HEK293 (cell line): Measurements from ENCODE around the gene GRIK4.

Experiments
- CTCF ChIA-PET: fragments of 350-600 bp; formaldehyde crosslinking; extraction: SDS; loops from one replicate; lab custom pipeline; 2021; ENCODE audit warnings: antibody characterized with exemption; lab: Yijun Ruan, JAX
- POLR2A ChIA-PET: fragments of 300-600 bp; formaldehyde crosslinking; extraction: SDS; loops from one replicate; lab custom pipeline; 2020; ENCODE audit warnings: antibody characterized with exemption, inconsistent platforms; lab: Yijun Ruan, JAX
- H3K27ac ChIP-seq: fragments of 200-500 bp; sonication (Bioruptor generic); 2 replicates; pipeline ENCODE4 v1.5.1; 2014; ENCODE audit warnings: low read depth, low read length, control low read depth, inconsistent platforms; ENCODE audit errors: extremely low read depth
- H3K36me3 ChIP-seq, 2 experiments: fragments of 200-500 bp in 1 of 2; sonication (Bioruptor generic) in 1 of 2; 1 replicate in 1 of 2; 2 replicates in 1 of 2; pipeline ENCODE4 v1.5.1; 2014 to 2017; ENCODE audit warnings: inconsistent platforms in 2 of 2, low read length in 2 of 2; ENCODE audit not compliant: control insufficient read depth in 2 of 2, insufficient read depth in 1 of 2
- H3K4me1 ChIP-seq: fragments of 200-500 bp; sonication (Bioruptor generic); 2 replicates; pipeline ENCODE4 v1.5.1; 2014; ENCODE audit warnings: mild to moderate bottlenecking, low read length, inconsistent platforms; ENCODE audit not compliant: control insufficient read depth, insufficient read depth
- H3K4me3 ChIP-seq: 2 replicates; pipeline ENCODE4 v1.5.1; 2011; ENCODE audit warnings: low read depth, mild to moderate bottlenecking, control low read depth, low read length, moderate library complexity
- H3K9me3 ChIP-seq: fragments of 200-500 bp; sonication (Bioruptor generic); 2 replicates; pipeline ENCODE4 v1.5.1; 2014; ENCODE audit warnings: low read depth, low read length, inconsistent platforms; ENCODE audit not compliant: control insufficient read depth, insufficient read depth
- BCL6B ChIP-seq: fragments of 450-650 bp; formaldehyde crosslinking; IDR thresholded peaks from 2 replicates; pipeline ENCODE4 v1.5.1; 2017; ENCODE audit warnings: missing biosample characterization, missing genetic modification characterization
- ELK4 ChIP-seq: IDR thresholded peaks from 2 replicates; pipeline ENCODE4 v1.6.1; 2011; ENCODE audit warnings: mild to moderate bottlenecking, low read depth, low read length, borderline replicate concordance
- MYNN ChIP-seq: fragments of 450-650 bp; formaldehyde crosslinking; IDR thresholded peaks from 2 replicates; pipeline ENCODE4 v1.5.1; 2016; ENCODE audit warnings: missing biosample characterization, missing genetic modification characterization, borderline replicate concordance
- ZBTB21 ChIP-seq: fragments of 450-650 bp; formaldehyde crosslinking; IDR thresholded peaks from 2 replicates; pipeline ENCODE4 v1.5.1; 2017; ENCODE audit warnings: missing biosample characterization, missing genetic modification characterization
- ZBTB26 ChIP-seq: fragments of 450-650 bp; formaldehyde crosslinking; optimal IDR thresholded peaks from 2 replicates; pipeline ENCODE3; 2016; ENCODE audit warnings: missing biosample characterization, mild to moderate bottlenecking, missing genetic modification characterization
- ZBTB7A ChIP-seq: fragments of 450-650 bp; formaldehyde crosslinking; IDR thresholded peaks from 2 replicates; pipeline ENCODE4 v1.5.1; 2016; ENCODE audit warnings: low read depth, missing biosample characterization, missing genetic modification characterization
- ZFP69B ChIP-seq: fragments of 450-650 bp; formaldehyde crosslinking; IDR thresholded peaks from 2 replicates; pipeline ENCODE4 v1.5.1; 2016; ENCODE audit warnings: missing biosample characterization, missing genetic modification characterization
- ZNF223 ChIP-seq: fragments of 450-650 bp; formaldehyde crosslinking; IDR thresholded peaks from 2 replicates; pipeline ENCODE4 v1.5.1; 2016; ENCODE audit warnings: missing biosample characterization, missing genetic modification characterization
- ZNF24 ChIP-seq: fragments of 450-650 bp; formaldehyde crosslinking; IDR thresholded peaks from 2 replicates; pipeline ENCODE4 v1.5.1; 2016; ENCODE audit warnings: missing biosample characterization, missing genetic modification characterization
- ZNF248 ChIP-seq: fragments of 450-650 bp; formaldehyde crosslinking; IDR thresholded peaks from 2 replicates; pipeline ENCODE4 v1.5.1; 2017; ENCODE audit warnings: missing biosample characterization, missing genetic modification characterization
- ZNF280D ChIP-seq: fragments of 450-650 bp; formaldehyde crosslinking; IDR thresholded peaks from 2 replicates; pipeline ENCODE4 v1.5.1; 2016; ENCODE audit warnings: missing biosample characterization, missing genetic modification characterization
- ZNF391 ChIP-seq: fragments of 450-650 bp; formaldehyde crosslinking; IDR thresholded peaks from 2 replicates; pipeline ENCODE4 v1.5.1; 2016; ENCODE audit warnings: low read depth, missing biosample characterization, missing genetic modification characterization, borderline replicate concordance
- ZNF513 ChIP-seq: fragments of 450-650 bp; IDR thresholded peaks from 2 replicates; pipeline ENCODE4 v1.5.1; 2018; ENCODE audit warnings: missing biosample characterization, missing genetic modification characterization
- ZNF580 ChIP-seq: fragments of 450-650 bp; formaldehyde crosslinking; IDR thresholded peaks from 2 replicates; pipeline ENCODE4 v1.5.1; 2016; ENCODE audit warnings: missing biosample characterization, missing genetic modification characterization
- ZNF670 ChIP-seq: fragments of 450-650 bp; formaldehyde crosslinking; IDR thresholded peaks from 2 replicates; pipeline ENCODE4 v1.5.1; 2016; ENCODE audit warnings: missing biosample characterization, missing genetic modification characterization, low read depth
- ZNF76 ChIP-seq: fragments of 450-650 bp; formaldehyde crosslinking; IDR thresholded peaks from 2 replicates; pipeline ENCODE4; 2016; ENCODE audit warnings: low read depth, missing biosample characterization, missing genetic modification characterization, borderline replicate concordance
- ZNF776 ChIP-seq: fragments of 450-650 bp; formaldehyde crosslinking; IDR thresholded peaks from 2 replicates; pipeline ENCODE4 v1.5.0; 2017; ENCODE audit warnings: missing biosample characterization, missing genetic modification characterization, borderline replicate concordance
- ZNF785 ChIP-seq: fragments of 450-650 bp; formaldehyde crosslinking; IDR thresholded peaks from 2 replicates; pipeline ENCODE4 v1.5.1; 2016; ENCODE audit warnings: missing biosample characterization, missing genetic modification characterization
- ZNF837 ChIP-seq: fragments of 450-650 bp; formaldehyde crosslinking; IDR thresholded peaks from 2 replicates; pipeline ENCODE4 v1.5.1; 2016; ENCODE audit warnings: missing biosample characterization, missing genetic modification characterization
- ZSCAN23 ChIP-seq: fragments of 450-650 bp; formaldehyde crosslinking; IDR thresholded peaks from 2 replicates; pipeline ENCODE4 v1.5.1; 2016; ENCODE audit warnings: missing biosample characterization, missing genetic modification characterization

Gene GRIK4

GRCh38 chr11:120630122-120630521 lies 118.6 kb downstream of the GRIK4 start:
- Histone ChIP-seq H3K27ac (no peak overlapping the region), H3K36me3 (no peaks in the 10 kb centered on the region), H3K4me3 (no peak overlapping the region), H3K9me3 (no peaks in the 10 kb centered on the region), H3K4me1 (no peaks in the 10 kb centered on the region)
- TF ChIP-seq ZNF24 (tag by site-specific recombination) (no peak), ZNF670 (tag by site-specific recombination) (no peak), ELK4 (no peak), ZSCAN23 (tag by site-specific recombination) (no peak), ZNF580 (tag by site-specific recombination) (no peak), ZNF776 (no peak), BCL6B (tag by site-specific recombination) (no peak), ZNF248 (tag by site-specific recombination) (no peak), ZBTB7A (no peak), ZNF837 (no peak), ZNF280D (no peak), ZNF76 (no peak), MYNN (tag by site-specific recombination) (no peak), ZNF785 (tag by site-specific recombination) (no peak), ZFP69B (no peak), ZBTB26 (no peak), ZNF223 (tag by site-specific recombination) (no peak)
- ChIA-PET CTCF (interaction anchor here (0.6 to 0.7 kb wide), 2 partner anchors 55 to 361 kb away, joined by 4 read pairs; no protein-coding TSS in a partner anchor), POLR2A (no interaction called here)

- Histone ChIP-seq H3K27ac (no peak overlapping the region), H3K4me3 (no peak overlapping the region), H3K36me3 (no peaks in the 10 kb centered on the region), H3K9me3 (no peaks in the 10 kb centered on the region), H3K4me1 (no peaks in the 10 kb centered on the region)
- TF ChIP-seq ZNF391 (tag by site-specific recombination) = no peak
- no peak for TF ChIP-seq ZBTB21 (tag by site-specific recombination)
- no peak for TF ChIP-seq ZNF513 (tag by site-specific recombination)
- CTCF ChIA-PET = interaction anchor here (0.9 to 1.0 kb wide), 3 partner anchors 9 to 27 kb away, joined by 3 to 5 read pairs (median 3); no protein-coding TSS in a partner anchor
- POLR2A ChIA-PET = no interaction called here
These were observed 121.0 kb downstream of the GRIK4 start for GRCh38 chr11:120632579-120632978.
